Activated CD8-positive, alpha-beta memory T cell treated with anti-CD3 and anti-CD28 coated beads for 36 hours (primary cell): ENCODE results near the gene CSRNP3. TPM values are rescaled to one million over a fixed set of nuclear protein-coding genes. Genes with fewer than 3 reads are reported as not detected.

ENCODE experiments used
- CTCF ChIA-PET: fragments of 350-600 bp; sonication (Branson Sonifier 250); formaldehyde crosslinking; loops from one replicate; lab custom pipeline; 2021; ENCODE audit warnings: antibody characterized with exemption; lab: Charles Lee
- POLR2A ChIA-PET: fragments of 350-600 bp; sonication (Branson Sonifier 250); formaldehyde crosslinking; loops from one replicate; lab custom pipeline; 2021; ENCODE audit warnings: antibody characterized with exemption; lab: Charles Lee
- total RNA-seq, 2 experiments: library from RNA; stranded (reverse); gene quantifications; one replicate each; pipeline ENCODE4 v1.2.3, GENCODE V29; 2021

CSRNP3 gene
- total RNA-seq, 2 experiments from 2014 or later: not detected

- CTCF ChIA-PET: no interaction called here
- POLR2A ChIA-PET: no interaction called here
Observed at GRCh38 chr2:165467921-165468320, 1.6 kb upstream of the CSRNP3 start.

- ChIA-PET POLR2A (no interaction called here), CTCF (no interaction called here)
Observed at GRCh38 chr2:165470361-165470760, 863 bp downstream of the CSRNP3 start.

GRCh38 chr2:165471349-165471950 is 2.0 kb downstream of the CSRNP3 start:
- CTCF ChIA-PET: no interaction called here
- POLR2A ChIA-PET: no interaction called here

DNA sequence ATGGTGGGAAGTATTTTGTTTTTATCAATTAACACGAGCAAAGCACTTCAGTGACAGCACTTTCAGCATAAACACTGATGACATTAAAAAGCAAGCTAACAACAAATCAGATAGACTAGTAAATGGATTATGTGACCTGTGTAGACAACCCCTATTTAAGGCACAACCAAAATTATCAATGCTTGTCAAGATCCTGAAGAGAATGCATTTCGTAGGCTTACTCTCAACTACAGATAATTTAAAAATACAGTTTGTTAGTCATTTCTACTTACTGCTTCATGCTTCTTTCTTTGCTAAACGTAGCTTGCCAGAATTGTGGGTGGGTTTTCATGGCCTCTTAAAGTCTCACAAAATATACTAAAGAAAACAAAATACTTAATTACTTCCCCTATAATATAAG is 3.4 kb downstream of the CSRNP3 start:
- ChIA-PET POLR2A (no interaction called here), CTCF (no interaction called here)

DNA sequence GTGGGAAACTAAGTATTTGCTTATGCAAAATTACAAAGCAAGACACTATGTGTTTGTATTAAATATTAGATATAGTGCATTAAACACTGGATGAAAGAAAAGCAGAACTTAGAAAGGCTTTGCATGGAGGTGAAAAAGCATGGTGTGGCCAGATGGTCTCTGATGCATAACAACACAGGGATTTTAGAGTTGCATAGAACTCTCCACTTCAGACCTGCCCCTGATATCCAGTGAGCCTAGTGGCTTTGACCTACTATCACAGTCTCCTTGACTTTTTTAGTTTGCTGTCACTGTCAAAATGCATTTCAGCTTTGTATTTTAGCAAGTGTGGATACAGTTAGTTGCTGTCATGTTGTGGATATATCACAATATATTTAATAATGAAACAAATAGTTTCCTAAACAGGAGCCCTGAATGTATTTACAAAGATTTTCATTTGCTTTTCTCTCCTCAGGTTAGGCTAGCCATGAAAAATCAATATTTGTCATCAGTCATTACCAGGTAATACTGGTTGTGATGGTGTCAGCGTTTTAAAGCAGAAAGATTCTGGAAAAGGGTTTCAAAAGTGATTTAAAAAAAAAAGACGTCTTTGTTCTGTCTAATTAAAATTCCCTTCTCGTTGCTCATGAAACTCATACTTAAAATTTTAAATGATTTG is 5.2 kb downstream of the CSRNP3 start:
- POLR2A ChIA-PET: no interaction called here
- CTCF ChIA-PET: no interaction called here

DNA sequence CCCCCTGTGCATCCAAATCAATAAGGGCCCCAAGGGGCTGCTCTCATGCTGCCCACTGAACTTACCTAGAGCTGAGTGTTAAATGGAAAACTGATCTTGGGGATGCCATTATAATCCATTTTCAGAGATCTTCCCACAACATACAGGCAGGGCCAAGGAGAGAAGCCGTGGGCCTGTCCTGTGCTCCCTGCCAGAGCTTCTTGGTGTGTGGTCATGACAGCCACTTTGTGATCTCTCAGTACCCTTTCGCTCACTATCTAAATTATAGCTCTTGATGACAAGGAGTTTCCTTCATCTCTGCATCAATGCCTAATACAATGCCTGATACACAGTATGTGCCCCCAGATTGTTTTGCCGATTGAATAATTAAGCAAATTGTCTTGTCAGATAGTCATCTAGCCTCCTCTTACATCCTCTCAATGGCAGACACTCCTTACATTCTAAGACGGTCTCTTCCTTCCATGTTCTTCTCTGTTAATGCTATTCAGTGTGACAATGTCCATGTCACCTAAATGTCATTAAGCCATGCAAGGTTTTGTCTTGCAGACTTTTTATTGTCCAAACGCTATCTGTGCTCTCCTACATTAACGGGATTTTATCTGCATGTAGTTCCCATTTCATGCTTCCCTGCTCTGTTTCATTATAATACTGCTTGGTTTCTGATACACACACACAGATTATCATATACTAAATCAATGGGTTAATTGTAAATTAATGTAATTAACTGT is 5.9 kb downstream of the CSRNP3 start:
- CTCF ChIA-PET: no interaction called here
- POLR2A ChIA-PET: no interaction called here

DNA sequence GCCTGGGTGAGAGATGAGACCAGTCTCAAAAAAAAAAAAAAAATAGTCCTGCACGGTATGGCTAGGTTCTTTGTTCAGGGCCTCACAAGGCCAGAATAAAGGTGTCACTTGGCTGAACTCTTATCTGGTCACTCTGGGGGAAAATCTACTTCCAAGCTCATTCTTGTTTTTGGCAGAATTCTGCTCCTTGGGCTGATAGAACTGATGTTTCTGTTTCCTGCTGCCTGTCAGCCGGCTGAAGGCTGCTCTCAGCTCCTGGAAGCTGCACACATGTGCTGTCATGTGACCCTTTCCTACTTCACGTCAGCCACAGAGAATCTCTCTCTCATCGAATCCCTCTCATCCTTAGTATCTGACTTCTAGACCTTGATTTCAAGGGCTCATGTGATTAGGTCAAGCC is 10.4 kb downstream of the CSRNP3 start:
- ChIA-PET POLR2A (no interaction called here), CTCF (no interaction called here)

GRCh38 chr2:165494573-165494972 is 25.1 kb downstream of the CSRNP3 start:
- ChIA-PET CTCF (no interaction called here), POLR2A (no interaction called here)

DNA sequence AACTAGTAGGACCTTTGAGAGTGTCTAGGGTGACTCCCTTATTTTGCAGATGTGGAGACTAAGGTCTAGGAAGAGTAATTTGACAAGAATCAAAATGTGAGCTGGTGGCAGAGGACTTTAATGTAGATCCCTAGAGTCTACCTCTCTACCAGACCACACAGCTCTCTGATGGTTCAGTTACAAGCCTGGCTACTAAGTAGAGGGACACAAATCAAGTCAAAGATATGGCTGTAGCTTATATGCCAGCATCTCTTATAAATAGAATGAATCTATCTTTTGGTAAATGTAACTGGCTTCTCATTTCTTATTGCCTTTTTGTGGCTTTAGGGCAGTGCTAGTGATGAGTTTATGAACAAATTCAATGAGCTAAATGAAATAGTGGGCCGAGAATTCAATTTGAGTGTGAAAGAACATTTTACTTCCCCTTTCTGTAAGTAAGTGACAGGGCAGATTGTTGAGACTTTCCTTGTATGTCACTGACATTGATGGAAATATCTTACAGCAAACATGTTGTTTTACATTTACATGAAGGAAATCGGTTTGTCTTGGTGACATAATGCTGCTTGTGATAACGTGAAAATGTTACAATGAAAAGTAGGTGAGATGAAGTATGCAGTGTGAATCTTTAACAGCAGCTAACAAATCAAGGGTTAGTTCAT is 28.3 kb downstream of the CSRNP3 start:
- ChIA-PET POLR2A (no interaction called here), CTCF (no interaction called here)

GRCh38 chr2:165499131-165499530 is 29.6 kb downstream of the CSRNP3 start:
- ChIA-PET CTCF (no interaction called here), POLR2A (no interaction called here)

DNA sequence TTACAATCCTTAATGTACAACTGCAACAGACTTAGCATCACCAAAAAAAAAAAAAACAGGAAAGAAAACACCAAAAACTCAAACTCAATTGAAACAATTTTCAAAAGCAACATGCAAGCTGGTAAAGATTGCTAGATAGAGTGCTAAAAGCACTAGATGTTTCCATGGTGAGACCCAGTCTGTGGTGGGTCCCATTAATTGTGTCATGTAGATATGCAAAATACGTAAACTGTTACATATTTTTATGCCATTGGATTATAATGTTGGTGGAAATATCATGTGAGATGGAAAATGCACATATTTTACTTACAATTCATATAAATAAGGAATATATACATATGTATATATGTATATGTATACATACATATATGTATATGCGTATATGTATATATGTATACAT is 30.5 kb downstream of the CSRNP3 start:
- ChIA-PET POLR2A (no interaction called here), CTCF (no interaction called here)

DNA sequence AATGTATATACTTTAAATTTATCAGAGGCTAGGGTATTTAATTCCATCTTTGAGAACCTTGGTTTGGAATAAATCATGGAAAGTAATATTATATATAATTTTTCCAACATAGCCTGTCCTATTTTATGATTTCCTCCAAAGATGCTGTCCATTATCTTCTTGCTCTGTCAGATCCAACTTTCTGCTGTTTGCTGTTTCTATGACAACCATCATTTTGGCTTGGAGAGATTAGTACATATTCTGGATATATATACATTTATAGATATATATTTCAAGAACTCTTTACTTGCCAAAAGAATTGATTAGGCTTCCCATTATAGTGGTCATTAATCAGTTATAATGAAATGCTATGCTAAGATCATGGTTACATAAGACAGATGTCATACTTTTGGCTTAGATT is 31.3 kb downstream of the CSRNP3 start:
- POLR2A ChIA-PET: no interaction called here
- CTCF ChIA-PET: no interaction called here

DNA sequence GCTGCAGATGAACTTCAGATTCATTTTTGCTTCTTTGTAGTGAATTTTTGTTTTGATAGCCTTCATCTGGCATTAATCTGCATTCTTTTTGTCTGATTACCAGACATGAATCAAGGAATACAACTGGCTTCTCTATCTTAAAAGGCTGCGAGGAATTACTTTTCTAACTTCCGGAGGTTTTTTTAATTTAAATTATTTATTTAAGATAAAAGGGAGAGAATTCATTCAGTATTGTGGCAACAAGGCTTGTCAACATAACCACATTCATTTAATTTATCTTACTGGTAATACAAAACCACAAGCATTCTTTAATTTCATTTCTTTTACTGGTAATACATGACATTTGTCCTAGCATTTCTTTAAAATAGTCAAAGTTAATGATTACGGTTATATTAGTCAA is 36.0 kb downstream of the CSRNP3 start:
- POLR2A ChIA-PET: no interaction called here
- CTCF ChIA-PET: no interaction called here

DNA sequence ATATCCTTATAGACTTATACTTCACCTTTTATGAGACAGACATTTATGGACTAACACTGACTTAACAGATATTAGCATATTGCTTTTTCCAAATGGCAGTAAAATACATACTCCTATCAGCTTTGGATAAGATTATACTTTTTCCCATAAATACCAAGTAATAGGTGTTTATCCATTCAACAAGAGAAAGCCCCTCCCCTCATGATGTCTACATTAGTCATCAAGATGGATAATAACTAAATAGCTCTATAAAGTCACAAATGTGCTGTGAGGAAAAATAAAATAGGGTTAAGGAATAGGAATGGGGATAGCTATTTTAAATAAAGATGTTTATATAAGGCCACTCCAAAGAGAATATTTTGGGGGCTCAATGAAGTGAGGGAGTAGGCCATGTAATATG is 39.4 kb downstream of the CSRNP3 start:
- POLR2A ChIA-PET: no interaction called here
- CTCF ChIA-PET: no interaction called here

DNA sequence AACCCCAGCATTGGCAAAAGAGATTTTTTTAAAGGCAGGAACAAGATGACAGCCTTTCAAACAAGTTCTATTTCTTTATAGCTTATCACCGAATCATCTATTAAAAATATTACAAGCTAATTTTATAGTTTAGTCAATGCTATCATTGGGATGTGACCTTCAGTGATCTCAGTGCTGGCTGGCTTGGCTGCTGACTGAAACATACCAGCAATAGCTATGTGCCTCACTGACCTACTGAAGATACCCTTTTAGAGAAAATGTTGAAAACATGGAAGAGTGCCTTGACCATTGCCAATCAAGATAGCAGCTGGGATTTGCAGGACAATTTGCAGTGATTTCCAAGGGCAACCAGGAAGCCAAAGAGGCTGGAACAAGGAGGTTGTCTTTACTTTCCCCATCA is 44.0 kb downstream of the CSRNP3 start:
- POLR2A ChIA-PET: no interaction called here
- CTCF ChIA-PET: no interaction called here

DNA sequence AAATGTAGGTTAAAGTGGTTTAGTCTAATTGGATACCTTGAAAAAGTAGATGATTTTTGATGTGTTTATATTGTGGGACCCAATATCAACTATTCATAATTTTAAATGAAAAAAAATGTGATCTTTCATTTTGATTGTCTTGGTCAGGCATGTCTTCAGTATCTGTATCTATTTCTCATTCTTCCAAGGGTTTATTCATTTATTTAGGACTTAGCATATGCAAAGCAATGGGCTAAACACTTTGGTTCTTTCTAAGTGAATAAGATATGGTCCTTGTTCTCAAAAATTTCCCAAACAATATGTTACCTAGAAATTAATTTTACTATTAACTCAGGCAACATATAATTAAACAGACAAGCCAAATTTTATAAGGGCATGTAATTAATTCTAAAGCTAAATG is 49.1 kb downstream of the CSRNP3 start:
- CTCF ChIA-PET: no interaction called here
- POLR2A ChIA-PET: no interaction called here

GRCh38 chr2:165522719-165523118 is 53.2 kb downstream of the CSRNP3 start:
- CTCF ChIA-PET: no interaction called here

DNA sequence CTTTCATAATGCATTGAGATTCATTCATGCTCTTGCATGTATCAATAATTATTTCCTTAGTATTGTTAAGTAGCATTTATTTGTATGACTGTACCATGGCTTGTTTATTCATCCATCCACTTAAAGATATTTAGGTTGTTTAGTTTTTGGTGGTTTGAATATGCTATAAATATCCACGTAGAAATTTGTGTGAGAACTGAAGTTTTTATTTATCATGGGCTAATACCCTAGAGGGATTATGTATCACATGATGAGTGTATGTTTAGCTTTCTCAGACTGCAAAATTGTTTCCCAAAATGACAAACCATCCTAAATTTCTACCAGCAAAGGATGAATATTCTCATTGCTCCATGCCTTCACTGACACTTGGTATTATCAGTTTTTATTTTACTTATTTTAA is 55.2 kb downstream of the CSRNP3 start:
- CTCF ChIA-PET: no interaction called here
- POLR2A ChIA-PET: no interaction called here

More at GRCh38 chr2:165522719-165523118, 53.2 kb downstream of the CSRNP3 start:
- POLR2A ChIA-PET: no interaction called here

DNA sequence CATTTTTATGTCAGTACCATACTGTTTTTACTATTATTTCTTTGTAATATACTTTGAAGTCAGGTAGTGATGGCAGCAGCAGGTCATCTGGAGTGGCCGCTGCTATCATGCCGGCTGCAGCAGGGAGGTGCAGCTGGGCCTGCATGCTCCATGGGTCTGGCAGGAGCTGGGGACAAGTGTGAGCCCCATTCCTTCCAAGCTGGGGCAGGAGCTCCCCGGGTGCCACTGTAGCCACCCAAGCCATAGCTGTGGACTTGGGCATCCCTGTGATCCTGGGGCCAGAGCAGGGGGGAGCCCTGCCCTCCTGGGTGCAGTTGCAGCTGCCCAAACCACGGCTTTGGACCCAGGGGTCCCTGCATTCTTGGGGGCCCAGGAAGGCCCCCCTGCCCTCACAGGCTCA is 59.2 kb downstream of the CSRNP3 start:
- CTCF ChIA-PET: no interaction called here
- POLR2A ChIA-PET: no interaction called here

GRCh38 chr2:165529130-165529529 is 59.6 kb downstream of the CSRNP3 start:
- CTCF ChIA-PET: no interaction called here

DNA sequence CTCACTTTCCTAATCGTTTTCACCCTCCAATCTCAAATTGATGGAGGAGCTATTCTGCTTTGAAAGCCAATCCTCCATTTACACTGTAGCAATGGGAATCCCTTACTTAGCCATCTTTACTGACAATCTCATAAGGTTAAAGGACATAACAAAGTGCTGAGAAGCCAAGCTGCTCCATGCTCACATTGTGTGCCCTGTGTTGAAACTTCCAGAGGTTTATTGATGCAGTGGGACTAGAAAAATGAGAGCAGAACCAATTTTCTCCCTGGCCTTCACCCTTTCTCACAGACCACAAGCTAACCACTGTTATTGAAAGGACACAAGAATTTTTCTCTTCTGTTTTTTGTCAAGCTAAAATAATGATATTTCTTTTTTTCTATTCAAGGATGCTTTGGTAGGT is 63.8 kb downstream of the CSRNP3 start:
- CTCF ChIA-PET: no interaction called here

More at GRCh38 chr2:165529130-165529529, 59.6 kb downstream of the CSRNP3 start:
- POLR2A ChIA-PET: no interaction called here

More for the DNA sequence above, 63.8 kb downstream of the CSRNP3 start:
- POLR2A ChIA-PET: no interaction called here
